Caco-2 (cell line): ENCODE measurements around the gene CCZ1B. TPM values are rescaled to one million over a fixed set of nuclear protein-coding genes. Genes with fewer than 3 reads are reported as not detected.
A peak's percentile ranks its signal among the peaks of the same experiment; 100 is the strongest.
"Not testable (repeated sequence)": the region's sequence is repeated elsewhere in the genome, so short reads cannot be mapped to it uniquely, and the experiment has no call there.

Experiments
- BruUV-seq: library from RNA; stranded (reverse); fragments of 400-500 nt; replicated peaks from 2 replicates; lab custom pipeline; 2021; lab: Mats Ljungman, UMichigan
- CTCF ChIA-PET: fragments of 300-600 bp; sonication (Branson Sonifier 250); formaldehyde crosslinking; loops from one replicate; lab custom pipeline; 2022; ENCODE audit warnings: antibody characterized with exemption; lab: Charles Lee
- POLR2A ChIA-PET: fragments of 300-600 bp; sonication (Branson Sonifier 250); formaldehyde crosslinking; loops from one replicate; lab custom pipeline; 2022; ENCODE audit warnings: antibody characterized with exemption; lab: Charles Lee
- DNase-seq, 2 experiments: peaks; one replicate each; pipeline versions ENCODE4 v3.0.0 to v3.0.0-alpha.2; 2020 to 2022
- H3K27me3 ChIP-seq: replicated peaks from 2 replicates; pipeline ENCODE4 v1.6.0; 2011; ENCODE audit warnings: low read length; ENCODE audit not compliant: control insufficient read depth, insufficient read depth
- H3K36me3 ChIP-seq: 2 replicates; pipeline ENCODE4 v1.5.1; 2011; ENCODE audit warnings: low read length; ENCODE audit not compliant: control insufficient read depth, insufficient read depth
- H3K4me1 ChIP-seq: fragments of 250-450 bp; sonication (Bioruptor Pico); 2 replicates; pipeline ENCODE4 v1.5.1; 2020; ENCODE audit warnings: mild to moderate bottlenecking
- H3K4me3 ChIP-seq: 2 replicates; pipeline ENCODE4 v1.5.1; 2011; ENCODE audit warnings: low read depth, mild to moderate bottlenecking, control low read depth, low read length
- H3K9me3 ChIP-seq: fragments of 250-450 bp; sonication (Bioruptor Pico); 2 replicates; pipeline ENCODE4 v1.5.1; 2020; ENCODE audit warnings: mild to moderate bottlenecking, moderate library complexity
- H3K27ac Mint-ChIP-seq: one replicate; pipeline ENCODE4 v1.8.0; 2022; ENCODE audit warnings: mixed read lengths; ENCODE audit not compliant: unreplicated experiment
- H3K27me3 Mint-ChIP-seq: one replicate; pipeline ENCODE4 v1.8.0; 2022; ENCODE audit warnings: mixed read lengths; ENCODE audit not compliant: insufficient read depth, unreplicated experiment
- H3K36me3 Mint-ChIP-seq: one replicate; pipeline ENCODE4 v1.8.0; 2022; ENCODE audit warnings: mild to moderate bottlenecking, mixed read lengths; ENCODE audit not compliant: insufficient read depth, unreplicated experiment
- H3K4me1 Mint-ChIP-seq: one replicate; pipeline ENCODE4 v1.8.0; 2022; ENCODE audit warnings: low read depth, mixed read lengths; ENCODE audit not compliant: unreplicated experiment
- H3K4me3 Mint-ChIP-seq: one replicate; pipeline ENCODE4 v1.8.0; 2022; ENCODE audit warnings: mild to moderate bottlenecking, moderate library complexity, mixed read lengths; ENCODE audit not compliant: unreplicated experiment
- H3K9me3 Mint-ChIP-seq: one replicate; pipeline ENCODE4 v1.8.0; 2022; ENCODE audit warnings: mixed read lengths; ENCODE audit not compliant: unreplicated experiment
- CTCF ChIP-seq, 2 experiments: fragments of 200-600 bp in 1 of 2; IDR thresholded peaks; 1 replicate in 1 of 2; 2 replicates in 1 of 2; pipeline versions ENCODE4 v1.5.1 to v1.8.0; 2011 to 2022; ENCODE audit warnings: antibody characterized with exemption in 1 of 2, control low read depth in 1 of 2, inconsistent platforms in 1 of 2, low read depth in 1 of 2, low read length in 1 of 2, mild to moderate bottlenecking in 1 of 2, moderate library complexity in 1 of 2; ENCODE audit not compliant: insufficient read depth in 1 of 2, severe bottlenecking in 1 of 2, unreplicated experiment in 1 of 2
- intact Hi-C: fragments of 100-400 bp; cut with micrococcal nuclease; formaldehyde crosslinking; loops from one replicate; pipeline ENCODE4 v1.10.0; 2022; ENCODE audit not compliant: unreplicated experiment
- total RNA-seq: library from RNA; stranded (reverse); gene quantifications from 2 replicates; pipeline ENCODE4 v1.2.3, GENCODE V29; 2022

The CCZ1B gene
- total RNA-seq, 1 experiment from 2014 or later: 60.1 TPM

GRCh38 chr7:6833636-6834035, 7.6 kb upstream of the CCZ1B start:
- no peak overlapping the region for H3K4me3 Mint-ChIP-seq
- peaks cover 11% of the 10 kb centered on the region for H3K4me1 ChIP-seq
- H3K27ac Mint-ChIP-seq: no peak overlapping the region
- no peak for DNase-seq
- H3K4me3 ChIP-seq: no peak overlapping the region
- H3K27me3 ChIP-seq: no peaks in the 10 kb centered on the region
- H3K27me3 Mint-ChIP-seq: no peaks in the 10 kb centered on the region
- peaks cover 9% of the 10 kb centered on the region for H3K36me3 Mint-ChIP-seq
- BruUV-seq: no TSS peak
- intact Hi-C loops: no loop called here
- ChIA-PET POLR2A (no interaction called here), CTCF (no interaction called here)
- TF ChIP-seq CTCF (IDR thresholded peaks at IDR 0.05; ENCODE audit: insufficient read depth in 1 of 2, low read depth in 1 of 2, low read length in 1 of 2, severe bottlenecking in 1 of 2, unreplicated experiment in 1 of 2): no peak
- H3K4me1 Mint-ChIP-seq: peaks cover 6% of the 10 kb centered on the region
- no peaks in the 10 kb centered on the region for H3K36me3 ChIP-seq
- H3K9me3 ChIP-seq: no peaks in the 10 kb centered on the region
- H3K9me3 Mint-ChIP-seq: no peaks in the 10 kb centered on the region

- no peaks in the 10 kb centered on the region for H3K27me3 ChIP-seq
- no TSS peak for BruUV-seq
- no peak for DNase-seq
- no peaks in the 10 kb centered on the region for H3K9me3 Mint-ChIP-seq
- H3K27ac Mint-ChIP-seq: no peak overlapping the region
- H3K36me3 ChIP-seq: no peaks in the 10 kb centered on the region
- no peaks in the 10 kb centered on the region for H3K4me1 ChIP-seq
- H3K9me3 ChIP-seq: no peaks in the 10 kb centered on the region
- POLR2A ChIA-PET: no interaction called here
- H3K27me3 Mint-ChIP-seq: no peaks in the 10 kb centered on the region
- no peaks in the 10 kb centered on the region for H3K4me1 Mint-ChIP-seq
- CTCF ChIA-PET: no interaction called here
- H3K4me3 Mint-ChIP-seq: no peak overlapping the region
- intact Hi-C loops: no loop called here
- no peak for TF ChIP-seq CTCF (IDR thresholded peaks at IDR 0.05; ENCODE audit: insufficient read depth in 1 of 2, low read depth in 1 of 2, low read length in 1 of 2, severe bottlenecking in 1 of 2, unreplicated experiment in 1 of 2)
- no peaks in the 10 kb centered on the region for H3K36me3 Mint-ChIP-seq
- H3K4me3 ChIP-seq: no peak overlapping the region
These were observed 5.1 kb upstream of the CCZ1B start for GRCh38 chr7:6831018-6831725.

DNA sequence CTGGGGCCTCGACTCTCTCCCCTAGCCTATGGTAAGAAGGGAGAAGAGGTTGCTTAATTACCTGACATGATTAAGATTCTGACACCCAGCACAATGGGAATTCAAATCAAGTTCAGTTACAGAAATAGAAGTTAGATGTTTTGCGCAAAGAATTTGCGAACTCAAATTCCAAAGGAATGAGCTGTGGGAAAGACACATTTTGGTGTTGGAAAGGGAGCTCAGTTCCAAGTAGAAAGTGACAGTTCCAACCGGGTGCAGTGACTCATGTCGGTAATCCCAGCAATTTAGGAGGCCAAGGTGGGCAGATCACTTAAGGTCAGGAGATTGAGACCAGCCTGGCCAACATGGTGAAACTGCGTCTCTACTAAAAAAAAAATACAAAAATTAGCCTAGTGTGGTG, 4.0 kb upstream of the CCZ1B start:
- BruUV-seq, H3K36me3 ChIP-seq, H3K27ac Mint-ChIP-seq, H3K4me1 Mint-ChIP-seq, intact Hi-C loops, H3K36me3 Mint-ChIP-seq, H3K4me1 ChIP-seq, H3K9me3 ChIP-seq, DNase-seq, H3K4me3 ChIP-seq, H3K4me3 Mint-ChIP-seq, H3K27me3 Mint-ChIP-seq, POLR2A ChIA-PET, H3K9me3 Mint-ChIP-seq, CTCF ChIA-PET, H3K27me3 ChIP-seq: not testable (repeated sequence)

DNA sequence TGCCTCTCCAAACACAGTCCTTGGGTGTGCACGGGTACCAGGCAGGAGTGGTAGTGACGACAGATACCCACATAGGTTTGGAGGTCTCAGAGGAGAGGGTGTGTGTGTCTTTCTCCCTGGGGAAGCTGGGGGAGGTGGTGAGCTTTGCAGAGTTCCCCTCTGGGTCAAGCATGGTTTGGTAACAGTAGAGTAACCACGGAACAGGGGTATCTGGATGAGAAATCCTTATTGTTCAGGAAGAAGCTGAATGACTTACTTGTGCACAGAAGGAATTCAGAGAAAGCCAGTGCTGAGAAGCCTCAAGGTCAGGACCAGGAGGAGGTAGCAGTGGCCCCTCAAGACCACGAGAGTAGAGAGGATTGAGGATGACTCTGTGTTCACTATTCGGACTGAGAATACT, 3.5 kb upstream of the CCZ1B start:
- BruUV-seq, DNase-seq, CTCF ChIA-PET, intact Hi-C loops, H3K4me1 Mint-ChIP-seq, H3K9me3 ChIP-seq, H3K4me1 ChIP-seq, H3K9me3 Mint-ChIP-seq, H3K36me3 Mint-ChIP-seq, H3K4me3 Mint-ChIP-seq, H3K36me3 ChIP-seq, H3K27ac Mint-ChIP-seq, POLR2A ChIA-PET, H3K27me3 ChIP-seq, H3K4me3 ChIP-seq, H3K27me3 Mint-ChIP-seq: not testable (repeated sequence)

GRCh38 chr7:6827180-6827579, 1.1 kb upstream of the CCZ1B start:
- H3K27me3 Mint-ChIP-seq, H3K4me1 Mint-ChIP-seq, H3K27ac Mint-ChIP-seq, H3K27me3 ChIP-seq, BruUV-seq, H3K9me3 Mint-ChIP-seq, H3K4me1 ChIP-seq, H3K9me3 ChIP-seq, CTCF ChIA-PET, H3K36me3 Mint-ChIP-seq, H3K36me3 ChIP-seq, intact Hi-C loops: not testable (repeated sequence)
- POLR2A ChIA-PET: interaction anchor here (0.6 kb wide), 1 partner anchor 451 kb away, joined by 5 read pairs; no protein-coding TSS in a partner anchor
- H3K4me3 ChIP-seq: peak overlapping the region; percentile 16; the same call in 1 of the 2 replicates
- peak overlapping the region; percentile 45 for H3K4me3 Mint-ChIP-seq
- peak; percentile 54 to 63 for DNase-seq
